NB4 (cell line): ENCODE data around the gene TBC1D8B.

Source experiments
- MAX ChIP-seq: IDR thresholded peaks from 2 replicates; pipeline ENCODE4 v1.6.1; 2011; ENCODE audit warnings: low read depth, low read length
- MYC ChIP-seq: IDR thresholded peaks from 2 replicates; pipeline ENCODE4 v1.6.1; 2011; ENCODE audit warnings: low read depth, low read length
- POLR2A ChIP-seq: IDR thresholded peaks from 2 replicates; pipeline ENCODE4 v1.6.1; 2011; ENCODE audit warnings: mild to moderate bottlenecking; ENCODE audit not compliant: insufficient read length; ENCODE audit errors: extremely low read depth
- TF ChIP-seq, protein P1 (sequence below): IDR thresholded peaks from one replicate; pipeline ENCODE4 v1.5.1; 2012; ENCODE audit warnings: low read depth, low read length

DNA sequence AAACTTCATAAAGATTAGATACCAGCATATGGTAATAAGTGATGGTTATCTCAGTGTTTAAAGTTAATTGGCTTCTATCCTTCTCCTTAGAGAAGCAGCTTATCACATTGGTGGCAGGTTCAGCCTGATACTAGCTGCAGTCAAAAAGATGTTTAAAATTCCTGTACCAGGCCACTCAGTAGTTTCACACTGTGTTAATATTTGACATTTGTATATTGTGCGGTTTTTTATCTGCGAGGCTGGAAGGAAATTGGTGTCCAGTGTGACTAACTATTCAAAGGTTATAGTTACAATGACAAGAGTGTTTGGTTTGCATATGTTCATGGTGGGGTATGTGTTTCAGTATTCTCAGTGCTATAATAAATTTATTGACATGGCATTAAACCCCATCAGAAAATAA, 27.5 kb upstream of the TBC1D8B start:
- TF ChIP-seq, protein P1, sequence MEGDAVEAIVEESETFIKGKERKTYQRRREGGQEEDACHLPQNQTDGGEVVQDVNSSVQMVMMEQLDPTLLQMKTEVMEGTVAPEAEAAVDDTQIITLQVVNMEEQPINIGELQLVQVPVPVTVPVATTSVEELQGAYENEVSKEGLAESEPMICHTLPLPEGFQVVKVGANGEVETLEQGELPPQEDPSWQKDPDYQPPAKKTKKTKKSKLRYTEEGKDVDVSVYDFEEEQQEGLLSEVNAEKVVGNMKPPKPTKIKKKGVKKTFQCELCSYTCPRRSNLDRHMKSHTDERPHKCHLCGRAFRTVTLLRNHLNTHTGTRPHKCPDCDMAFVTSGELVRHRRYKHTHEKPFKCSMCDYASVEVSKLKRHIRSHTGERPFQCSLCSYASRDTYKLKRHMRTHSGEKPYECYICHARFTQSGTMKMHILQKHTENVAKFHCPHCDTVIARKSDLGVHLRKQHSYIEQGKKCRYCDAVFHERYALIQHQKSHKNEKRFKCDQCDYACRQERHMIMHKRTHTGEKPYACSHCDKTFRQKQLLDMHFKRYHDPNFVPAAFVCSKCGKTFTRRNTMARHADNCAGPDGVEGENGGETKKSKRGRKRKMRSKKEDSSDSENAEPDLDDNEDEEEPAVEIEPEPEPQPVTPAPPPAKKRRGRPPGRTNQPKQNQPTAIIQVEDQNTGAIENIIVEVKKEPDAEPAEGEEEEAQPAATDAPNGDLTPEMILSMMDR = no peak
- TF ChIP-seq POLR2A = no peak
- TF ChIP-seq MAX = no peak
- no peak for TF ChIP-seq MYC
